Lower leg skin (tissue), 4 donors: ENCODE measurements around the gene GNAT3. TPM values are rescaled to one million over a fixed set of nuclear protein-coding genes. Genes with fewer than 3 reads are reported as not detected.

Experiments used
- DNase-seq, 2 donors: peaks; one replicate each; pipeline ENCODE4 v3.0.0-alpha.2; 2019; ENCODE audit warnings: low spot score in 2 of 2
- H3K4me3 ChIP-seq: fragments of 200-600 bp; sonication (generic); 2 replicates; pipeline ENCODE4 v1.5.1; 2017; ENCODE audit warnings: mild to moderate bottlenecking, low read depth; ENCODE audit not compliant: poor library complexity, severe bottlenecking
- POLR2A ChIP-seq, 2 donors: fragments of 450-650 bp; IDR thresholded peaks; one replicate each; pipeline ENCODE4 v1.6.1; 2016 to 2017; ENCODE audit warnings: antibody characterized with exemption in 2 of 2, mild to moderate bottlenecking in 1 of 2, moderate library complexity in 1 of 2
- WGBS, 2 donors: methylation state at CpG; one replicate each; pipeline ENCODE4 v1.1.5; 2018; 5-methylcytosine and 5-hydroxymethylcytosine counted together
- intact Hi-C: fragments of 100-400 bp; cut with DNase I; formaldehyde crosslinking; loops from one replicate; pipeline ENCODE4 v1.15.0; 2023; ENCODE audit warnings: low total_unique reads
- total RNA-seq, 4 donors: library from RNA; depleted of rRNA; stranded (reverse); fragments of >200 nt; gene quantifications; one replicate each; pipeline ENCODE4 v1.1.0, GENCODE V29; 2016
- TF ChIP-seq, protein P1 (sequence below), 3 donors: fragments of 450-650 bp; IDR thresholded peaks; one replicate each; pipeline ENCODE4 v1.5.1; 2016; ENCODE audit warnings: antibody characterized with exemption in 3 of 3, mild to moderate bottlenecking in 3 of 3, moderate library complexity in 2 of 3

GNAT3 gene
- total RNA-seq, 4 donors from 2014 or later, result not detected

GRCh38 chr7:80415114-80415513 is 96.8 kb downstream of the GNAT3 start:
- intact Hi-C loops, result no loop called here
- DNase-seq, result no peak
- TF ChIP-seq POLR2A (IDR thresholded peaks at IDR 0.05), result no peak
- TF ChIP-seq, protein P1, sequence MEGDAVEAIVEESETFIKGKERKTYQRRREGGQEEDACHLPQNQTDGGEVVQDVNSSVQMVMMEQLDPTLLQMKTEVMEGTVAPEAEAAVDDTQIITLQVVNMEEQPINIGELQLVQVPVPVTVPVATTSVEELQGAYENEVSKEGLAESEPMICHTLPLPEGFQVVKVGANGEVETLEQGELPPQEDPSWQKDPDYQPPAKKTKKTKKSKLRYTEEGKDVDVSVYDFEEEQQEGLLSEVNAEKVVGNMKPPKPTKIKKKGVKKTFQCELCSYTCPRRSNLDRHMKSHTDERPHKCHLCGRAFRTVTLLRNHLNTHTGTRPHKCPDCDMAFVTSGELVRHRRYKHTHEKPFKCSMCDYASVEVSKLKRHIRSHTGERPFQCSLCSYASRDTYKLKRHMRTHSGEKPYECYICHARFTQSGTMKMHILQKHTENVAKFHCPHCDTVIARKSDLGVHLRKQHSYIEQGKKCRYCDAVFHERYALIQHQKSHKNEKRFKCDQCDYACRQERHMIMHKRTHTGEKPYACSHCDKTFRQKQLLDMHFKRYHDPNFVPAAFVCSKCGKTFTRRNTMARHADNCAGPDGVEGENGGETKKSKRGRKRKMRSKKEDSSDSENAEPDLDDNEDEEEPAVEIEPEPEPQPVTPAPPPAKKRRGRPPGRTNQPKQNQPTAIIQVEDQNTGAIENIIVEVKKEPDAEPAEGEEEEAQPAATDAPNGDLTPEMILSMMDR (IDR thresholded peaks at IDR 0.05), result no peak
- H3K4me3 ChIP-seq, result no peak overlapping the region
- WGBS, 2 donors, result 82 to 86% methylated on average over 3 of the region's 3 CpGs

DNA sequence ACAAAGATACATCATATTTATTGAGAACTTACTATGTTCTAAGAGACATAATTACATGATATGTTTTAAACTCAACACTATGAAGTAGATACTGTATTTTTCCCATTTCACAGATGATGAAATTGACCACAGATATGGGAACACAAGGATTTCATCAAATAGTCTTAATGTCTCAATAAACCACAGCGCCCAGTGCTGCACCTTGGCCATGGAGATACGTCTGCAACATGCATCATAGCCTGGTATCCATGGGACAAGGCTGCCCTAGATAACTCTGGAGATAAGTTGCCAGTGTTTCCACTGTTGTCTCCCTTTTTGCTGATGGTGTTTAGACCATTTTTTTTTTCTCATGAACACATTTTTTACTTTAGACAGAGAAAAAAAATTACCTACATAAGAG is 97.5 kb downstream of the GNAT3 start:
- DNase-seq, result no peak
- intact Hi-C loops, result no loop called here
- TF ChIP-seq POLR2A (IDR thresholded peaks at IDR 0.05), result no peak
- TF ChIP-seq, protein P1 (IDR thresholded peaks at IDR 0.05), result no peak
- 84 to 91% methylated on average over 2 of the region's 2 CpGs for WGBS, 2 donors
- no peak overlapping the region for H3K4me3 ChIP-seq

DNA sequence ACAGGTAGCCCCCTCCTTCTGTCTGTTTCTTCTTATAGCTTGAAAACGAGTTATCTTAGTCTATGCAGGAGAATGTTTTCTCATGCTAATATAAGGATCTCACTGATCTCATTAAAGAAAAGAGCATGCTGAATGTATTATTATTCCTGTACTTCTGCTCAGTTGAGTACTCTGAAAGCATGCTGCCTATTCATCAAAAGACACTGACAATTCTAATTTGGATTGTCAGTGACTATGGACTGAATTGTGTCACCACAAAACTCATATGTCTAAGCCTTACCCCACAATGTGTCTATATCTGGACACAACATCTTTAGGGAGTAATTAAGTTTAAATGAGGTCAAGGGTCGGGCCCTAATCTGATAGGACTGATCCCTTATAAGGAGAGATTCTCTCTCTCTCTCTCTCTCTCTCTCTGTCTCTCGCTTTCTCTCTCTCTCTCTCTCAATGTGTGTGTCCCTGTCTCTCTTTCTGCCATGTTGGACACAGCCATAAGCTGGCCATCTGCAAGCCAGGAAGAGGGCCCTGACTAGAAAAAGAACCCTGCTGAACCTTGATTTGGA is 98.4 kb downstream of the GNAT3 start:
- no peak overlapping the region for H3K4me3 ChIP-seq
- no peak for DNase-seq
- TF ChIP-seq POLR2A (IDR thresholded peaks at IDR 0.05), result no peak
- TF ChIP-seq, protein P1 (IDR thresholded peaks at IDR 0.05), result no peak
- intact Hi-C loops, result no loop called here
- WGBS, 2 donors, result 79 to 89% methylated on average over 3 of the region's 3 CpGs

GRCh38 chr7:80412842-80413241 is 99.0 kb downstream of the GNAT3 start:
- WGBS, 2 donors, result 96 to 98% methylated on average over 1 of the region's 1 CpG
- no peak for DNase-seq
- intact Hi-C loops, result no loop called here
- TF ChIP-seq, protein P1 (IDR thresholded peaks at IDR 0.05), result no peak
- TF ChIP-seq POLR2A (IDR thresholded peaks at IDR 0.05), result no peak
- H3K4me3 ChIP-seq, result no peak overlapping the region

DNA sequence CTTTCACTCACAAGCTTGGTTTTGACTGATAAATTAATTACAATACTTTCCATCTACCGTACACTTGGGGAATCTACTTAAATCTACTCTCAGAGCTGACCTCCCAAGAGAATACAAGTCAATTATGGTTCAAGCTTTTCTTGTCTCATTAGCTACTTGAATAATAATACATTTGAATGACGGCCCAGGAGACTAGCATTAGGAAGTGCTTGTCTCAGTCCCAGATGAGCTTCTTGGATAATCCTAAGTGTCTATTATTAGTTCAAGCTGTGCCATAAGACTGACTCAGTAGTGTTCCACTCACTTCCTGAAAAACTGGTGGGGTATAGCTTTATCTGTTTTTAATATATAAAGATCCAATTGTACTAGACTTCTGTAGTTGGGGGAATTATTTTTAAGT is 100.2 kb downstream of the GNAT3 start:
- intact Hi-C loops, result no loop called here
- no peak for DNase-seq
- no peak overlapping the region for H3K4me3 ChIP-seq
- 44 to 53% methylated on average over 2 of the region's 2 CpGs for WGBS, 2 donors
- TF ChIP-seq POLR2A (IDR thresholded peaks at IDR 0.05), result no peak
- TF ChIP-seq, protein P1 (IDR thresholded peaks at IDR 0.05), result no peak

GRCh38 chr7:80410081-80410480 is 101.8 kb downstream of the GNAT3 start:
- TF ChIP-seq, protein P1 (IDR thresholded peaks at IDR 0.05), result no peak
- TF ChIP-seq POLR2A (IDR thresholded peaks at IDR 0.05), result no peak
- DNase-seq, result no peak
- no peak overlapping the region for H3K4me3 ChIP-seq
- intact Hi-C loops, result no loop called here
